HG02938 (cell line): ENCODE measurements around the gene BTG2.

Source experiments
- ATAC-seq: cut with Tn5 transposase; IDR thresholded peaks from one replicate; pipeline ENCODE4 v1.9.1; 2021; ENCODE audit warnings: mild to moderate bottlenecking, moderate library complexity; ENCODE audit not compliant: unreplicated experiment

The BTG2 gene

GRCh38 chr1:203338335-203339036 is 33.2 kb downstream of the BTG2 start:
- ATAC-seq: no peak

- no peak for ATAC-seq
Observed at GRCh38 chr1:203340112-203340790, 34.9 kb downstream of the BTG2 start.

GRCh38 chr1:203342192-203342940 is 37.0 kb downstream of the BTG2 start:
- ATAC-seq: no peak

DNA sequence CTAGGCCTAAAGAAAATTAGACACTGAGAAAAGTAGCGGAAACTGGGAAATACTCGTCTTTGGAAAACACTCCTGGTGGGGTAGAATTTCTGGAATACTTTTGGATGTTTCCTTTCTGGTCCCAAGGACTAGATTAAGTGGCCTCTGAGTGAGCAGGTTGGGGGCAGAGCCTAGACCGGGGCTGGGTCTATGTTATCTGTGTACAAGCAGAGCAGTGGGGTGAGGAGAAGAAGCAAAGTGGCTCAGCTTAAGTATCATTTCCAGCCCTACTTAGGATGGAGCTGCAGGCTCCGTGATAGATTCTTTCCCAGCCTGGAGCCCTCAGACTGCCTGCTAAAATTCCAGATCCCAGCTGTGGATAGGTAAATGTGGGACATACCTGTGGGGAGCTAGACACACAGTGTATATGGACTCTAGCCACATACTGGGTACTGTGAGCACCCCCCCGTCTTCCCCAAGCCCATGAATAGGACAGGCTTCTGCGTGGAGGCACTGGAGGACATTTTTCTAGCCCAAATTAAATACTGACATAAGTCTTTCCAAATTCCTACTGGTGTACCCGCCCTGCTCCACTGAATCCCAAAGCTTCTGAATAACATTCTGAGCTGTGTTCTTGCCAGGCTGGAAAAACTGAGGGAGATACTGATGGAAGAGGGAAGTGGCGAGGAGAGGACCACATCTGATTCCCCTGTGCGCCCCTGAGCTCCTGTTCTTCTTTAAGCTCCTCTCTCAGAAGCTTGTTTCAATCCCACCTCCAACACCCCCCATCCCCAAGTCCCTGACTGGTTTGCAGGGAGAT is 38.8 kb downstream of the BTG2 start:
- ATAC-seq: no peak

GRCh38 chr1:203346060-203346768 is 40.9 kb downstream of the BTG2 start:
- ATAC-seq: no peak

DNA sequence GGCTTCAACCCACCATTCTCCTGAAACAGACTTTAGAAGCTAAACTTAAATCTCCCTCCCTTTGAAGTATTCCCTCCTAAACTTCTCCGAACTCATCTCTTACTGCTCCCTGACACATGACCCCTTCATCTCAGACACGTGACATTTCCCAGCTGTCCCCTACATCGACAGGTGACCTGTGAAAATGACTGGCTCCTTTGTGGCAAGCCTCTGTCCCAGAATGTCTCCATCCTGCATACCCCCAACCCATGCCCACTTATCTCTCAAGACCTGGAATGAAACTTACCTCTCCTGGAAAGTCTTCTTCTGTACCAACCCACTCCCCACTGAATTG is 41.4 kb downstream of the BTG2 start:
- no peak for ATAC-seq

DNA sequence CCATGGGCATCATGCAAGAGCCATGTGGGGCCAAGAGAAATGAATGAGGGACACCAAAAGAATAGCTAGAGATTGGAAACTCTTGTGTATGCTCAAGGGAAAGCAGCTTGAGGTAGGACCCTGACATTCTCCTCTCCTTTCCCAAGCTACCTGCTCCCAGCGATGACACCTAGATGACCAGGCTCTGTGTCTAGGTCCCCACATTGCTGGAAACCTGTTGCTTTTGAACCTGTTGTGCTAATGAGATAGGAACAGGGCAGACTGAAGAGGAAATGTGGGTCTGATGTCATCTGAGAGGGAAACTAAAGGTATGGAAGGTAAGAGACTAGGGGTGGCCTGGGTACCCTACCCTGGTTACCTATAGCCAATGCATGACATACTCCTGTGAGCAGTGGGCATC is 43.8 kb downstream of the BTG2 start:
- ATAC-seq: no peak

DNA sequence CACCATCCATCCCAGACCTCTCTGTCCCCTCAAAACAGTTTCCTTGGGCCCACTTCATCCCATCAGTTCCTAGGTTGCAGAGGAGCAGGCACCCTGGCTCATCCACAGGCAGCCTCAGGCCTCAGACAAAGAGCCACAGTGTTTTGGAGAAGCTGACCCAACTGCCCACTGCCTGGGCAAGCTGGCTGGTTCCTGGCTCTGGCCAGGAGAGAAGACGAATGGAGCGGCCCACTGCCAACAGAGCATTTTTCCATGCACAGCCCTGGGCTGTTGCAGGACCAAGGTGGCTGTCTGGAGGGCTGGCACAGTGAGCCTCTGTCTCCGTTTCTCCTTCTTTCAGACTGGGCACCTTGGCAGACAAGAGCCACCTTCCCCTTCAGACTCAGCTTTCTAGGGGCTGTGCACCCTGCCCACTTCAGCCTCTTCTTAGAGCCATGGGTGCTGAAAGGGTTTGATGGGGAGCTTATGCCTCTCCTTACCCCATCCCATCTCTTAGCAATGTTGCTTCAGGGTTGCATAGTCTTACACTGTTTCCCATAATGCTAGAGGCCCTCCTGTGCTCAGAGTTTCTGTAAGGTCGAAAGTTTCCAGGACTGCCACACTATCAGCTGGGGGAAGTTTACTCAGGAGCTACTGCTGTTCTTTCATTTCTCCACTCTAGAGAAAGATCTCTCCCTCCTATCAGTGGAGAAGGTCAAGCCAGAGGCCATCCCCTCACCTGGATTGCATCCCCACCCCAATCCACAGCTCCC is 44.6 kb downstream of the BTG2 start:
- no peak for ATAC-seq

DNA sequence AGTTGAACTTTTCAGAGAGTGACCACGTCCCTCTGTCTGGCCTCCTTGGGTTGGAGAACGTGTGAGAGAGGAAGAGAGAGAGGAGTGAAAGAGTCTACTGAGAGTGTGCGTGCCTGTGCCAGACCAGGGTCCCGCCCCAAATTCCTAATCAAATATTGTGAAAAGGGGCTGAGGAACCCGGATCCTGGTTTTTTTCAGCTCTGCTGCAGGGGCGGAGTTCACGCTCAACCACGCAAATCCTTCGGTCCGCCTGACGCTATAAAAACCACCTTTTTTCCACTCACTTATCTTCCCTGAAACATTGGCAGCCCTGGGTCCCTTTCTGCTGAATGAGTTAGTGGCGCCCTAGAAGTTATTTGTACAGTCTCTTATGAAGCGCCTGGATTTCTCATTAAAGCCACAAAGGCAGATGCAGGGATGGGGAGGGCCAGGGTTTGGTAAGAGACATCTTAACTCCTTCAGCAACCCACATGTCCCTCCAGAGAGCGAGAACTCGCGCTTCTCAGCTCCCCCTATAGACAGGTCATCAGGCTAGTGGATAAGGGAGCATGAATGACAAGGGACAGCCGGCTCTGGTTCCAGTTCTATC is 45.8 kb downstream of the BTG2 start, which contains the start of gene FMOD:
Gene FMOD, minus strand, starts transcription at position 86 of the 589 bp plus-strand sequence. CDS start 2,852 bp downstream, outside the sequence.
- no peak for ATAC-seq

GRCh38 chr1:203353486-203353885 is 48.2 kb downstream of the BTG2 start:
- no peak for ATAC-seq

DNA sequence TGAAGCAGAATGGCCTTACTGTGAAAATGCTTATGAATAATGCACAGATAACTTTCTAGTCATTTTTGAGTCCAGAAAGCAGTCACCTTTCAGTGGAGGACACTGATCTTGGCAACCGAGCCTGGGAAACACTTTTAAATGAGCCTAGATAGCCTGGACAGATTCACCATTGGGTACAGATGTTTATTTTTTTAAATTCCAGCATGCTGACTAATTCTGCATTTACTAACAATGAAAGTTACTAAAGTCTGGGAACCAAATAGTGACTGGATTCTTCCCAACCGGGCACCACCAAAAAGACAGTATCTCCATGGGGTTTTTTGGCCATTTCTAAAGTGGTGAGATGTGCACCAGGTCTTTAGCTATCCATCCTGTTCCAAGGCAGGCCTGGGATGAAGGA is 48.9 kb downstream of the BTG2 start:
- ATAC-seq: no peak

DNA sequence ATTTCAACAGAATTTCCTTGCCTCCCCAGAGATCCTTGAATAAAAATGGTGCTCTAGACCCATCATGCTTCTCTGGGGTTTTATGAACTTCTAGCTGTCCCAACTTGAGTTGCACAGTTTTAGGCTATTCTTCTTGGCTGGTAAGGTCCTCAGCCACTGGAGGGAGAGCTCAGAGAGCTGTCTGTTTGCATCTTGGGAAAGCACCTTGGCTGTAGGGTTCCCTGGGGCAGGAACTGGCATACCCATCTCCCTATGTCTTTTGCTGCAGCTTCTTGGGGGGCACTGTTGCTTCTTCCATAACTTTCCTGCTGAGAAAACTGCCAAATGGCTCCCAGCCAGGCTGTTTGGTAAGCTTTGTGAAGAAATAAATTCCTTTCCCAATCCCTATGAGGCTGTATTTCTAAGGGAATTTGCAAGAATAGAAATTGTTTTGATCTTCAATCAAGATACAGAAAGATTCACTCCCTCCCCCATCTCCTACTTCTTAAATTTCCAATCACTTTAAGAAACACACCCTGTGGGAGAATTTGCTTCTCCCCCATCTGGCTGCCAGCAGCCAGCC is 53.8 kb downstream of the BTG2 start:
- ATAC-seq: no peak
